Measurements from ENCODE around the gene RIC8B.
"Not testable (repeated sequence)": the region's sequence is repeated elsewhere in the genome, so short reads cannot be mapped to it uniquely, and the experiment has no call there.

The RIC8B gene

GRCh38 chr12:106774005-106774807 is at the start of gene RIC8B:
RIC8B (plus strand) TSS chr12:106774682; CDS start chr12:106774746, 64 bp downstream.
- peak; percentile 85 for TF ChIP-seq POLR2A (IDR thresholded peaks at IDR 0.05; ENCODE audit: low read depth, low read length)
- FAIRE-seq, result peak; percentile 91
- peak; percentile 77 for DNase-seq (ENCODE audit: insufficient read length, low spot score)

GRCh38 chr12:106724934-106725333 is 49.5 kb upstream of the RIC8B start:
- no peak for DNase-seq (ENCODE audit: insufficient read length, low spot score)
- no peak for TF ChIP-seq POLR2A (IDR thresholded peaks at IDR 0.05; ENCODE audit: low read depth, low read length)
- no peak for FAIRE-seq

DNA sequence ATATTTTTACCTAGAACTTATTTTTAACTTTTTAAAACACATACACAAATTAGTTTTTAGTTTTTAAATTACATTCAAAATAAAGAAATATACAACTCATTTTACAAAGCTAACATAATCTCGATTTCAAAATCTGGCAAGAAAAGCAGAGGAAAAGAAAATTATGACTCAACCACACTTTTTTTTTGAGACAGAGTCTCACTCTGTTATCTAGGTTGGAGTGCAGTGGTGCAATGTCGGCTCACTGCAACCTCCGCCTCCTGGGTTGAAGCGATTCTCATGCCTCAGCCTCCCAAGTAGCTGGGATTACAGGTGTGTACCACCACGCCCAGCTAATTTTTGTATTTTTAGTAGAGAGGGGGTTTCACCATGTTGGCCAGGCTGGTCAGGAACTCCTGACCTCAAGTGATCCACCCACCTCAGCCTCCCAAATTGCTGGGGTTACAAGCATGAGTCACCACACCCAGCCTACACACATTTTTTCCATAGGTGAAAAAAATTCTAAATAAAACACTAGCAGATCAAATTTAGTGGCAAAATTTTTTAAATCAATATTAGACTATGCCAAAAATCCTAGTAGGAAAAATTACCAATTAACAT is 47.8 kb upstream of the RIC8B start:
- FAIRE-seq; DNase-seq (ENCODE audit: insufficient read length, low spot score): not testable (repeated sequence)

DNA sequence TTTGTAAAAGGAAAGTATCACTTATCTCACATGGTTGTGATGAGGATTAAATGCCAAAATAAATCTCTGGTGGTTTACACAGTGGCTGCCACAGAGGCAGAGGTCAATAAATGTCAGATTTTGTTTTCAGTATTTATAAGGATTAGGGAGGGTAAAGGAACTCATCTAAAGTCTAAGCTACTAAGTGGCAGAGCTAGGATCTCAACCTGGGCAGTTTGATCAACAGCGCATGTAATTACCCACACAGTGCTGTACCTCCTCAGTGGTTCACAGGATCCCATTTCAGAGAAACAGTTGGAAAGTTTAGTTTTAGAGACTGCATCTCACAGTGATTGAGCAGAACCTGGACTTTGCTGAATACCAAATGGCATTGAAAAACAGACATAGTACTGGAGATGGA is 44.9 kb upstream of the RIC8B start:
- TF ChIP-seq POLR2A (IDR thresholded peaks at IDR 0.05; ENCODE audit: low read depth, low read length), result no peak
- DNase-seq (ENCODE audit: insufficient read length, low spot score) (no peak), FAIRE-seq (no peak)

GRCh38 chr12:106732890-106733289 is 41.6 kb upstream of the RIC8B start:
- FAIRE-seq, result no peak
- DNase-seq (ENCODE audit: insufficient read length, low spot score), result no peak
- no peak for TF ChIP-seq POLR2A (IDR thresholded peaks at IDR 0.05; ENCODE audit: low read depth, low read length)

DNA sequence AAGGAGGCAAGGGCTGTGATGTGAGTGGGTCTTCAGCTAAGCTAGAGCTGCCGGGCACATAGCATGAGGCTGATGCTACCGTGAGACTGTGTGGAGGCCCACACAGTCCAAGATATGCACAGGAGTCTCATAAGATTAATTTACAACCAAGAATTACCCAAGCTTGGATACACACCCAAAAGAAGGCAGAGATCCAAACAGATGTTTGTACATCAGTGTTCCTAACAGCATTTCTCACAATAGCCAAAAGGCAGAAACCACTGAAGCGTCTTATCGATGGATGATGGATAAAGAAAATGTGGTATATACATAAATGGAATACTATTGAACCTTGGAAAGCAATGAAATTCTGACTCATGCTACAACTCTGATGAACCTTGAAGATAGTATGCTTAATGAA is 40.8 kb upstream of the RIC8B start:
- DNase-seq (ENCODE audit: insufficient read length, low spot score), result no peak
- FAIRE-seq, result no peak
- no peak for TF ChIP-seq POLR2A (IDR thresholded peaks at IDR 0.05; ENCODE audit: low read depth, low read length)

DNA sequence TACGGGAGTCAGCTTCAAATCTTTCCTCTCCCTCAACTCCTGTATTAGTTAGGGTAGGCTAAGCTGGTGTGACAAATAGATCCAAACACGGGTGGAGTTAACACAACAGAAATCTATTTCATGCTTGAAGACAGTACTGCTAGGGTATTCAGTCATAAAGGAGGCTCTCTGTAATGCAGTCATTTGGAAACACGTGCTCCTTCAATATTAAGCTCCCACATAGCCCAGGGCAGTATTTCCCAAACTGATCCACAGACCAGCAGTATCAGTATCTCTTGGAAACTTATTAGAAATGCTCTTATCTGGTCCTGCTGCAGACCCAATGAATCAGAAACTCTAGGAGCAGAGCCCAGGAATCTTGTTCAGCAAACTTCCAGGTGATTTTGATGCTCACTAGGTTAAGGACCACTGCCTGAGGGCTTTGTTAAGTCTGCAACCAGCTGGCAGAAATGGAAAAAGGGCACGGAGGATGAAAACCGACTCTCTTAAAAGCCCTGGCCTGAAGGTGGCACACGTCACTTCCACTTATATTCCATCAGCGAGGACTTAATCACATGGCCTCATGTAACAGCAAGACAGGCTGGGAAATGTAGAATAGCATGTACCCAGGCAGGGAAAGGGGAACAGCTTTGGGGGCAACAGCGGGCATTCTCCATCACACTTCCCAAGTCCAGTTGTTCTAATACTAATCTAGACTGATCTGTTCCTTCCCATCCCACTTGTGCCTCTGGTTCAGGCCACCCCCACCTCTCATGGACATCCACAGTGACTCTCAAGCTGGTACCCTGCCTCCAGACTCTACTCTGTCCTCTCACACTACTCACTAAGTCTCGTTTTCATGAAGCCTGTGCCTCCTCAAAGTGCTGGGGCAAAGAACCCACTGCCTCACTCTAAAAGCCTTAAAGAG is 38.2 kb upstream of the RIC8B start:
- TF ChIP-seq POLR2A (IDR thresholded peaks at IDR 0.05; ENCODE audit: low read depth, low read length), result no peak
- no peak for FAIRE-seq
- DNase-seq (ENCODE audit: insufficient read length, low spot score), result no peak

- FAIRE-seq (no peak), DNase-seq (ENCODE audit: insufficient read length, low spot score) (no peak)
- TF ChIP-seq POLR2A (IDR thresholded peaks at IDR 0.05; ENCODE audit: low read depth, low read length), result no peak
These were observed 35.2 kb upstream of the RIC8B start for GRCh38 chr12:106739318-106739717.

GRCh38 chr12:106739815-106740530 is 34.5 kb upstream of the RIC8B start:
- TF ChIP-seq POLR2A (IDR thresholded peaks at IDR 0.05; ENCODE audit: low read depth, low read length), result no peak
- peak; percentile 80 for FAIRE-seq
- DNase-seq (ENCODE audit: insufficient read length, low spot score), result peak; percentile 17

- FAIRE-seq (no peak), DNase-seq (ENCODE audit: insufficient read length, low spot score) (no peak)
- TF ChIP-seq POLR2A (IDR thresholded peaks at IDR 0.05; ENCODE audit: low read depth, low read length), result no peak
These were observed 33.7 kb upstream of the RIC8B start for GRCh38 chr12:106740818-106741217.

DNA sequence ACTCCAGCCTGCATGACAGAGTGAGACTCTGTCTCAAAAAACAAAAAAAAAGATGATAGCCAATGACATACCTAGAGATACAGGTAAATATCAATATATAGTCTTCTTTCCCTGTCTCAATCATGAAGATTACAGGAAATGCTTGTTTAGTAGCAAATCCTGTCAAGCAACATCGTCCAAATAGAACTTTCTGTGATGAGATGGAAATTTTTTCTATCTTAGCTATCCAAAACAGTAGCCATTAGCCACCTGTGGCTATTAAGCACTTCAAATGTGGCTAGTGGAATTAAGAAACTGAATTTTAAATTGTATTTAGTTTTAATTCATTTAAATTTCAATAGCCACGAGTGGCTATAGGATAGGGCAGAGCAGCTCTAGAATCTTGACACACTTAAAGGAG is 33.2 kb upstream of the RIC8B start:
- FAIRE-seq (no peak), DNase-seq (ENCODE audit: insufficient read length, low spot score) (no peak)
- no peak for TF ChIP-seq POLR2A (IDR thresholded peaks at IDR 0.05; ENCODE audit: low read depth, low read length)

DNA sequence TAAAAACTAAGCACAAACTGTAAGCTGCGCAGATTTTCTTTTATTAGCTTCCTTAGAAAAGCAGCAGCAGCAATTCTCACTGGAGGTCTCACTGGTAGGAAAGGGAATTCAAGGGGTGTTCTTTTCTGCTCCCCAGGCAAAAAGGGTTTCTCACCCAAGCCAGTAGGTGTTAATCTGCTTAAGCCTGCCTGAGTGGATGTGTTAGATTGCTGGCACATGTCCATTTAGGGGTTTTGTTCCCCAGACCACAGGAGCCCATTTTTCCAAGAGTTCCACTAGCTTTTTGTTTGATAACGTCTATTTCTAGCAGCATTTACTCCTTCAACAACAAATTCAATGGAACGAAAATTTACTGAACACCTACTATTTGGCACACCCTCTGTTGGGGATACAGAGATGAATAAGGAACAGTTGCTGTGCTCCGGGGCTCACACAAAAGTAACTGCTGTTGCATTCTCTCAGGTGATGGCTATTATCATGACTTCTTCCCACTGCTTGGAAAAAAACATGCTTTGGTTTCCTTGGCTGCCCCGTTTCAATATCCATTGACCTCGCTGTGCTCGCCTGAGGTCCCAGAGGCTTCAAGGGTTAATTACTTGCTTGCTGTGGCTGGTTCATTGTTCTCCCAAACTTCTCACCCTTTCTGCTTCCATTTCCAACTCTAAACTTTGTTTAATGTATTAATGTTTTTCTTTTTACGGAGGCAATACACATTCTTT is 31.1 kb upstream of the RIC8B start:
- FAIRE-seq (no peak), DNase-seq (ENCODE audit: insufficient read length, low spot score) (no peak)
- TF ChIP-seq POLR2A (IDR thresholded peaks at IDR 0.05; ENCODE audit: low read depth, low read length), result no peak

GRCh38 chr12:106744600-106744999 is 29.9 kb upstream of the RIC8B start:
- no peak for TF ChIP-seq POLR2A (IDR thresholded peaks at IDR 0.05; ENCODE audit: low read depth, low read length)
- DNase-seq (ENCODE audit: insufficient read length, low spot score), result no peak

More at GRCh38 chr12:106744600-106744999, 29.9 kb upstream of the RIC8B start:
- no peak for FAIRE-seq

Measured in H54 (cell line).